PFSK-1 (cell line): ENCODE data around the gene MYCBPAP.

ENCODE experiments used
- FOXP2 ChIP-seq: optimal IDR thresholded peaks from 2 replicates; pipeline ENCODE3; 2011; ENCODE audit warnings: borderline replicate concordance, control low read depth, inconsistent platforms; ENCODE audit not compliant: insufficient read depth; ENCODE audit errors: extremely low read length, extremely low read depth
- POLR2AphosphoS5 ChIP-seq: IDR thresholded peaks from 2 replicates; pipeline ENCODE4 v1.6.1; 2012; ENCODE audit warnings: low read depth, mild to moderate bottlenecking, control low read depth, low read length, moderate library complexity
- REST ChIP-seq, 2 experiments: IDR thresholded peaks; 2 replicates each; pipeline versions ENCODE4 v1.6.1 to v1.8.0; 2011 to 2012; ENCODE audit warnings: low read depth in 2 of 2, low read length in 2 of 2, control low read depth in 1 of 2, inconsistent platforms in 1 of 2, mild to moderate bottlenecking in 1 of 2, moderate library complexity in 1 of 2; ENCODE audit not compliant: insufficient read depth in 1 of 2
- SIN3A ChIP-seq: IDR thresholded peaks from 2 replicates; pipeline ENCODE4 v1.6.1; 2012; ENCODE audit warnings: mild to moderate bottlenecking, low read length, moderate library complexity, borderline replicate concordance; ENCODE audit not compliant: insufficient read depth
- TAF1 ChIP-seq: IDR thresholded peaks from 2 replicates; pipeline ENCODE4 v1.6.1; 2012; ENCODE audit warnings: low read length, control low read depth, borderline replicate concordance; ENCODE audit not compliant: insufficient read depth

Gene MYCBPAP

GRCh38 chr17:50538549-50539410 is 30.5 kb downstream of the MYCBPAP start:
- no peak for TF ChIP-seq SIN3A
- no peak for TF ChIP-seq TAF1
- TF ChIP-seq REST (IDR thresholded peaks at IDR 0.05; ENCODE audit: insufficient read depth in 1 of 2, low read depth in 2 of 2, low read length in 2 of 2), result no peak

GRCh38 chr17:50539762-50540559 is 31.7 kb downstream of the MYCBPAP start:
- TF ChIP-seq POLR2AphosphoS5, result no peak
- TF ChIP-seq REST (IDR thresholded peaks at IDR 0.05; ENCODE audit: insufficient read depth in 1 of 2, low read depth in 2 of 2, low read length in 2 of 2), result no peak
- no peak for TF ChIP-seq TAF1
- no peak for TF ChIP-seq FOXP2
- no peak for TF ChIP-seq SIN3A

GRCh38 chr17:50540560-50541401 is 32.5 kb downstream of the MYCBPAP start:
- no peak for TF ChIP-seq POLR2AphosphoS5

- TF ChIP-seq SIN3A, result no peak
- TF ChIP-seq FOXP2, result no peak
- no peak for TF ChIP-seq REST (IDR thresholded peaks at IDR 0.05; ENCODE audit: insufficient read depth in 1 of 2, low read depth in 2 of 2, low read length in 2 of 2)
- TF ChIP-seq TAF1, result no peak
- TF ChIP-seq POLR2AphosphoS5, result no peak
Measured at GRCh38 chr17:50541402-50541715, 33.1 kb downstream of the MYCBPAP start.

- TF ChIP-seq SIN3A, result no peak
- TF ChIP-seq POLR2AphosphoS5, result peak; percentile 80
- TF ChIP-seq TAF1, result 0 out of 2 replicates have a peak, but pooled peaks have one; percentile 43
- peak; percentile 74 for TF ChIP-seq FOXP2
- 0 out of 4 replicates have a peak, but pooled peaks of 1 of the 2 experiments have one; percentile 21 for TF ChIP-seq REST (IDR thresholded peaks at IDR 0.05; ENCODE audit: insufficient read depth in 1 of 2, low read depth in 2 of 2, low read length in 2 of 2)
Measured at GRCh38 chr17:50541716-50542688, 33.8 kb downstream of the MYCBPAP start.
